T-helper 9 cell (primary cell): ENCODE results near the gene SCAPER.
"Not testable (repeated sequence)": the region's sequence is repeated elsewhere in the genome, so short reads cannot be mapped to it uniquely, and the experiment has no call there.

Experiments used
- DNase-seq: peaks from one replicate; pipeline ENCODE4 v3.0.0-alpha.2; 2020

The SCAPER gene

DNA sequence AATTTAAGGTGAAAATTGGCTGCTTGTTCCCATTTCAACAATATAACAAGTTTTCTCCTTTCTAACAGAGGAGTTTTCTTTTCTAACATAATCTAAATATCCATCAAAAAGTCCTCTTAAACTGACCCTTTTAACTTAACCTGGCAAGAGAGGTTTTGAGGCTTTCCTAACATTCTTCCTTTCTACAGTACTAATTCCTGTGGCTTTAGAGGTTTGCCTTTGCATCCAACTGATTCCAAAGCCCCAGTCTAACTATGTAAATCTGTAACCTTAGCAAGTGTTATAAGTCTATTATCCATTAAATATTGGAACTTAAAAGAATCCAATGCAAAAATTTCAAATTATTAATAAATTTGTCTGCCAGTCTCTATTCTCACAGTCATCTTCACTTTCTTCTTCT is 434.4 kb downstream of the SCAPER start:
- DNase-seq, result no peak

- no peak for DNase-seq
Observed at GRCh38 chr15:76468722-76469121, 436.4 kb downstream of the SCAPER start.

DNA sequence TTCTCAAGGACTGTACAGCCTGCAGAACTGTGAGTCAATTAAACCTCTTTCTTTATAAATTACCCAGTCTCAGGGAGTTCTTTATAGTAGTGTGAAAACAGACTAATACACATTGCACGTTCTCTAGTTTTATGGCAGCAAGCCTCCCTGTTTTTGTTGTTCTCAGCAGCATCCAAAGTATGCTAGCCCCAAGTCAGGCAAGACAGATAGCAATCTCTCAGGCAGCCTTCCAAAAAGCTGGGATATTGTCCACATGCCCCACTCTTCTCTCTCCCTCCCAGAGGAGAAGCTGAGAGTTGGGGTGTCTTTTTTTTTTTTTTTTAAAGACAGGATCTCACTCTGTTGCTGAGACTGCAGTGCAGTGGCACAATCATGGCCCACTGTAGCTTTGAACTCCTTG is 438.0 kb downstream of the SCAPER start:
- no peak for DNase-seq

GRCh38 chr15:76465728-76466127 is 439.4 kb downstream of the SCAPER start:
- DNase-seq, result no peak

GRCh38 chr15:76464247-76464646 is 440.9 kb downstream of the SCAPER start:
- DNase-seq, result no peak

GRCh38 chr15:76460871-76461270 is 444.3 kb downstream of the SCAPER start:
- DNase-seq, result no peak

- no peak for DNase-seq
Observed at GRCh38 chr15:76460347-76460746, 444.8 kb downstream of the SCAPER start.

GRCh38 chr15:76451540-76451939 is 453.6 kb downstream of the SCAPER start:
- DNase-seq, result no peak

- no peak for DNase-seq
Observed at GRCh38 chr15:76449455-76449854, 455.7 kb downstream of the SCAPER start.

- DNase-seq, result no peak
Observed at GRCh38 chr15:76448755-76449154, 456.4 kb downstream of the SCAPER start.

GRCh38 chr15:76447728-76448441 is 457.3 kb downstream of the SCAPER start:
- no peak for DNase-seq

GRCh38 chr15:76440441-76440840 is 464.7 kb downstream of the SCAPER start:
- no peak for DNase-seq

DNA sequence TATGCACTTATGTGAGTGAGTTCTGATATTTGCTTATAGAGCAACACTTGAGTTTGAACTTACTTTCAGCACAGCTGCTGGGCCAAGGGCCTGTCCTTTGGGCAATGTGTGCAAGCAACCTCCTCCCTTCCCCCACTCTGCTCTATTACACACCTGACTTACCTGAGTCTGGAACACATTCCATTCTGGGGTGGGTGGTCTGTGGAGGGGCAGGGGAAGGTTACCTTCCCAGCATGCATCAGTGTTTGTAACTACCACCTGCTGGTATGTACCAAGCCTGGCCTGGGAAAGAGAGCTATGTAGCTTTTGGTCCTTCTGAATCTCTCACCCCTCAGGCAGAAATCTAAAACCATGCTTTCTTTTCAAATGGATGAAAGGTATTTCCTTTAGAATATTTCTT is 465.6 kb downstream of the SCAPER start:
- no peak for DNase-seq

- no peak for DNase-seq
Observed at GRCh38 chr15:76433798-76434400, 471.2 kb downstream of the SCAPER start.

- not testable (repeated sequence) for DNase-seq
Observed at GRCh38 chr15:76433036-76433435, 472.1 kb downstream of the SCAPER start.

DNA sequence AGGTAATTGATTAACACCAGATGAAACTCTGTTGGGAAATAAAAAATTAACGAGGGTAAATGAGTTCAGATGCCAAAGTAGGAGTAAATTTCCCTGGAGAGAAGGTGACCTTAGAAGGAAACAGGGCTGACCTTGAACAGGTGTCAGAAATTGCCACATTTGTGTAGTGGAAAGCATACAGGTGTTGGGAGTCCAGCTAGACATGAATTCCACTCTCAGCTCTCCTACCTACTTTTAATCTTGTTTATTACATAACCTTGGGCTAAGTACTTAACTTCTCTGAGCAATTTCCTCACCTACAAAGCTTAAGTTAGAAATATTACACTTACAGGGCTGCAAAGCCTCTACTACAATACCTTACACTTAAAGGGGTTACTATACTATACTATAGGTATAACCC is 472.5 kb downstream of the SCAPER start:
- no peak for DNase-seq

GRCh38 chr15:76431971-76432370 is 473.2 kb downstream of the SCAPER start:
- no peak for DNase-seq

DNA sequence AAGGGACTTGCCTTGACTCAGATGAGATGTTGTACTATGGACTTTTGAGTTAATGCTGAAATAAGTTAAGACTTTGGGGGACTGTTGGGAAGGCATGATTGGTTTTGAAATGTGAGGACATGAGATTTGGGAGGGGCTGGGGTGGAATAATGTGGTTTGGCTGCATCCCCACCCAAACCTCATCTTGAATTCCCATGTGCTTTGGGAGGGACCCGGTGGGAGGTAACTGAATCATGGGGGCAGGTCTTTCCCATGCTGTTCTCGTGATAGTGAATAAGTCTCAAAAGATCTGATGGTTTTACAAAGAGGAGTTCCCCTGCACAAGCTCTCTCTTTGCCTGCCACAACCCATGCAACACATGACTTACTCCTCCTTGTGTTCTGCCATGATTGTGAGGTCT is 474.4 kb downstream of the SCAPER start:
- not testable (repeated sequence) for DNase-seq

DNA sequence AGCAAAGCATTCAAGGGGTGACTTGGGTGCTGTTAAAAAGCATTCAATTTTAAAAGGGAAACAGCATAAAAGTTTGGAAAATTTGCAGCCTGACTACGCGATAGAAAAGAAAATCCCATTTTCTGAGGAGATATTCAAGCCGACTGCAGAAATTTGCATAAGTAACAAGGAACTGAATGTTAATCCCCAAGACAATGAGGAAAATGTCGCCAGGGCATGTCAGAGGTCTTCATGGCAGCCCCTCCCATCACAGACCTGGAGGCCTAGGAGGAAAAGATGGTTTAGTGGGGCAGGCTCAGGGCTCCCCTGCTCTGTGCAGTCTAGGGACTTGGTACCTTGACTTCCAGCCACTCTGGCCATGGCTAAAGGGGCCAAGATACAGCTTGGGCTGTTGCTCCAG is 475.5 kb downstream of the SCAPER start:
- DNase-seq, result no peak

DNA sequence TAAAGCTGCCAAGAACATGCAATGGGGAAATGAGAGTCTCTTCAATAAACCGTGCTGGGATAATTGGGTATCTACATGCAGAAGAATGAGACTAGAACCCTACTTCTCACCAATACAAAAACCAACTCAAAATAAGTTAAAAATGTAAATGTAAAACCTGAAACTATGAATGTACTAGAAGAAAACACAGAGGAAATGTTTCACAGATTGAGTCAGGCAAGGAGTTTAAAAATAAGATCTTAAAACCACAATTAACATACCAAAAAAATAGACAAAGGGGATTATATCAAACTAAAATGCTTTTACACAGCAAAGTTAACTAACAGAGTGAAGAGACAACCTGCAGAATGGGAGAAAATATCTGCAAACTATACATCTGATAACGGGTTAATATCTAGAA is 478.2 kb downstream of the SCAPER start:
- no peak for DNase-seq

- no peak for DNase-seq
Observed at GRCh38 chr15:76418352-76419140, 486.6 kb downstream of the SCAPER start.

GRCh38 chr15:76401285-76401684 is 503.9 kb downstream of the SCAPER start:
- DNase-seq, result no peak

DNA sequence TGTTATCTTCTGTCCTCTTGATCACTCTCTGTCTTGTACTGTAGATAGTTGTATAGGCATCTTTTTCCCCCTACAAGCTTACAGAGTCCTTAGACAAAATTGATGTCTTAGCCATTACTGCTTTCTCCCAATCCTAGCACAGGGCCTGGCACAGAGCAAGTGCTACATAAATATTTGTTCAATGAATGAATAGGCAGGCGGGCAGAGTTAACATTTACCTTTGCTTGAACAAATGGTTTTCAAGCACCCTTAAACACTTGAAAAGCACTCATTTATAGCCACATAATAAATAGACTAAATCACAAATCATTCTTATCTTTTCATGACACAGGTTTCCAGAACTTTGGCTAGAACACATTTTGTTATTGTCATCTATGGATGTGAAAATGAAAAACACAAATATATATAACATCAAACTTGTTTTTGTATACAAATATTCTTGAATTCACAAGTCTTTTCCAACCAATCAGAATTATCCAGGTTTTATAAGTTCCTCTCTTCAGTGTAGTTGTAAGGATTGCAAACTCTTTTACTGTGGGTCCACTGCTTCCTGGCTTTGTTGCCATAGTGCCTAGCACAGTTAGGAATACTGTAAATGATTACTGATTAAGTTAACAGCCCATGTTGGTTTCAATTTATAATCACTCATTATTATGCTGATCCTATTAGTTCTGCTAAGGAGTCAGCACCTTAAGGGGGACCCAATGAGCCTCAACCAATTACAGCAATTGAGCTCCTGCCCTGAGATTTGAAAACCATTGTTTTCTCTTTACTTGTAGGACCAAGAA is 506.6 kb downstream of the SCAPER start:
- no peak for DNase-seq
